IMR-90 (cell line): ENCODE data around the gene LIN9. TPM values are rescaled to one million over a fixed set of nuclear protein-coding genes. Genes with fewer than 3 reads are reported as not detected.

Experiments used
- ATAC-seq: fragments of 200-7000 bp; cut with Tn5 transposase; 2 replicates; pipeline ENCODE4 v1.9.1; 2020; ENCODE audit warnings: low read depth, mild to moderate bottlenecking, moderate library complexity
- BruUV-seq: library from RNA; stranded (reverse); fragments of 400-500 nt; replicated peaks from 2 replicates; lab custom pipeline; 2021; lab: Mats Ljungman, UMichigan
- CTCF ChIA-PET: fragments of 300-600 bp; formaldehyde crosslinking; extraction: SDS; loops from one replicate; lab custom pipeline; 2021; ENCODE audit warnings: antibody characterized with exemption; lab: Yijun Ruan, JAX
- POLR2A ChIA-PET: fragments of 300-600 bp; sonication (Branson Sonifier 250); formaldehyde crosslinking; loops from one replicate; lab custom pipeline; 2022; ENCODE audit warnings: antibody characterized with exemption; ENCODE audit not compliant: unreplicated experiment; lab: Charles Lee
- DNase-seq: peaks from one replicate; pipeline ENCODE4 v3.0.0; 2013
- H2AFZ ChIP-seq: replicated peaks from 2 replicates; pipeline ENCODE3; 2013; ENCODE audit warnings: low read length, mild to moderate bottlenecking; ENCODE audit not compliant: poor library complexity
- H2AK5ac ChIP-seq: 2 replicates; pipeline ENCODE4 v1.6.1; 2013; ENCODE audit warnings: low read depth, low read length, inconsistent platforms
- H2AK9ac ChIP-seq: replicated peaks from 2 replicates; pipeline ENCODE3; 2013; ENCODE audit warnings: mild to moderate bottlenecking, low read depth, low read length, moderate library complexity; ENCODE audit not compliant: poor library complexity
- H2BK120ac ChIP-seq: 2 replicates; pipeline ENCODE4 v1.6.1; 2013; ENCODE audit warnings: low read depth, low read length, inconsistent platforms
- H2BK15ac ChIP-seq: 3 replicates; pipeline ENCODE4 v1.6.1; 2013; ENCODE audit warnings: low read depth, low read length, inconsistent platforms
- H2BK20ac ChIP-seq: 2 replicates; pipeline ENCODE4 v1.6.1; 2013; ENCODE audit warnings: low read depth, mild to moderate bottlenecking, inconsistent platforms, low read length, moderate library complexity
- H2BK5ac ChIP-seq: 2 replicates; pipeline ENCODE4 v1.6.1; 2013; ENCODE audit warnings: mild to moderate bottlenecking, low read depth, low read length, inconsistent platforms; ENCODE audit not compliant: poor library complexity, severe bottlenecking
- H3K14ac ChIP-seq: replicated peaks from 2 replicates; pipeline ENCODE4 v1.6.1; 2013; ENCODE audit warnings: low read depth, low read length, inconsistent platforms
- H3K18ac ChIP-seq: 2 replicates; pipeline ENCODE4 v1.6.1; 2013; ENCODE audit warnings: low read depth, low read length, control low read depth
- H3K23ac ChIP-seq: 2 replicates; pipeline ENCODE4 v1.6.1; 2013; ENCODE audit warnings: low read depth, low read length, inconsistent platforms
- H3K27ac ChIP-seq: 2 replicates; pipeline ENCODE4 v1.5.1; 2013; ENCODE audit warnings: mild to moderate bottlenecking, control low read depth, low read length; ENCODE audit not compliant: insufficient read depth
- H3K27me3 ChIP-seq: 2 replicates; pipeline ENCODE4 v1.6.1; 2013; ENCODE audit warnings: low read length; ENCODE audit not compliant: control insufficient read depth, insufficient read depth
- H3K36me3 ChIP-seq: 2 replicates; pipeline ENCODE4 v1.6.1; 2013; ENCODE audit warnings: low read length, mixed read lengths; ENCODE audit not compliant: control insufficient read depth, insufficient read depth
- H3K4ac ChIP-seq: 2 replicates; pipeline ENCODE4 v1.6.1; 2013; ENCODE audit warnings: low read depth, low read length, inconsistent platforms
- H3K4me1 ChIP-seq: 2 replicates; pipeline ENCODE4 v1.6.1; 2013; ENCODE audit warnings: low read length, mixed read lengths; ENCODE audit not compliant: control insufficient read depth, insufficient read depth
- H3K4me2 ChIP-seq: 2 replicates; pipeline ENCODE4 v1.6.1; 2013; ENCODE audit warnings: low read depth, mild to moderate bottlenecking, control low read depth, low read length, moderate library complexity
- H3K4me3 ChIP-seq: 2 replicates; pipeline ENCODE4 v1.5.1; 2013; ENCODE audit warnings: low read depth, mild to moderate bottlenecking, control low read depth, low read length, moderate library complexity; ENCODE audit not compliant: insufficient read depth
- H3K56ac ChIP-seq: 2 replicates; pipeline ENCODE4 v1.6.1; 2013; ENCODE audit warnings: low read length, inconsistent platforms; ENCODE audit not compliant: insufficient read depth; ENCODE audit errors: extremely low read depth
- H3K79me1 ChIP-seq, 2 experiments: 2 replicates each; pipeline ENCODE4 v1.6.1; 2013; ENCODE audit warnings: low read length in 2 of 2, inconsistent platforms in 1 of 2, low read depth in 1 of 2
- H3K9ac ChIP-seq: 2 replicates; pipeline ENCODE4 v1.6.1; 2013; ENCODE audit warnings: low read depth, low read length, control low read depth
- H3K9me1 ChIP-seq: 2 replicates; pipeline ENCODE4 v1.6.1; 2013; ENCODE audit warnings: low read length, inconsistent platforms; ENCODE audit not compliant: insufficient read depth
- H3K9me3 ChIP-seq: 2 replicates; pipeline ENCODE4 v1.6.1; 2013; ENCODE audit warnings: low read length; ENCODE audit not compliant: control insufficient read depth, insufficient read depth
- H4K20me1 ChIP-seq: 2 replicates; pipeline ENCODE4 v1.6.1; 2013; ENCODE audit warnings: low read length, inconsistent platforms; ENCODE audit not compliant: insufficient read depth
- H4K5ac ChIP-seq: 2 replicates; pipeline ENCODE4 v1.6.1; 2013; ENCODE audit warnings: mild to moderate bottlenecking, low read depth, low read length, control low read depth
- H4K8ac ChIP-seq, 2 experiments: 2 replicates each; pipeline ENCODE4 v1.6.1; 2013; ENCODE audit warnings: low read depth in 2 of 2, low read length in 2 of 2, control low read depth in 1 of 2, inconsistent platforms in 1 of 2
- H4K91ac ChIP-seq: 2 replicates; pipeline ENCODE4 v1.6.1; 2013; ENCODE audit warnings: low read depth, low read length, inconsistent platforms; ENCODE audit not compliant: insufficient read depth
- MXI1 ChIP-seq: IDR thresholded peaks from 2 replicates; pipeline ENCODE4 v1.6.1; 2012; ENCODE audit warnings: low read depth, mild to moderate bottlenecking, low read length, moderate library complexity, borderline replicate concordance
- SMC3 ChIP-seq: fragments of 150-350 bp; IDR thresholded peaks from 2 replicates; pipeline ENCODE4 v1.6.1; 2016; ENCODE audit warnings: low read depth, mild to moderate bottlenecking, antibody characterized with exemption, low read length, moderate library complexity
- WGBS, 2 experiments: methylation state at CpG; one replicate each; pipeline versions ENCODE4 v1.1.5 to v1.1.7; 2013; ENCODE audit warnings: missing lambda C conversion rate in 2 of 2; ENCODE audit not compliant: insufficient read length in 1 of 2; ENCODE audit errors: extremely low coverage in 2 of 2; 5-methylcytosine and 5-hydroxymethylcytosine counted together
- dilution Hi-C: fragments of 300-500 bp; cut with HindIII; formaldehyde crosslinking; loops from one replicate; pipeline ENCODE4 v1.14.3; 2018; ENCODE audit warnings: low sequenced_read_pairs; ENCODE audit not compliant: unreplicated experiment
- in situ Hi-C: fragments of 300-500 bp; cut with MboI; formaldehyde crosslinking; loops from 3 replicates; pipeline ENCODE4 v1.14.3; 2019; ENCODE audit warnings: low sequenced_read_pairs, inconsistent platforms, mixed read lengths
- intact Hi-C: fragments of 100-400 bp; cut with micrococcal nuclease; formaldehyde crosslinking; loops from 2 replicates; pipeline ENCODE4 v1.10.0; 2022
- polyA plus RNA-seq, 3 experiments: library from polyadenylated mRNA; depleted of rRNA; stranded (reverse); fragments of >200 nt; gene quantifications; 2 replicates each; pipeline ENCODE4 v1.2.3, GENCODE V29; 2012; ENCODE audit warnings: low replicate concordance in 1 of 3
- total RNA-seq: library from RNA; depleted of rRNA; stranded (reverse); fragments of >200 nt; gene quantifications from 2 replicates; pipeline ENCODE4 v1.2.3, GENCODE V29; 2012

Gene LIN9
- total and polyA plus RNA-seq, 2 of the 4 experiments (the other 2 are of a cell fraction) = 2.3 to 3.9 TPM

GRCh38 chr1:226209307-226210059 lies 99.5 kb downstream of the LIN9 start (continued):
- no peak for TF ChIP-seq SMC3

- Histone ChIP-seq H3K14ac (no peak overlapping the region), H3K27me3 (peaks cover 27% of the 10 kb centered on the region), H3K56ac (no peak overlapping the region), H3K9me3 (no peaks in the 10 kb centered on the region), H3K4me1 (no peaks in the 10 kb centered on the region), H2BK15ac (no peak overlapping the region), H3K79me1 (no peaks in the 10 kb centered on the region), H3K36me3 (no peaks in the 10 kb centered on the region), H3K4ac (no peak overlapping the region), H3K9ac (no peak overlapping the region), H2BK120ac (no peak overlapping the region), H3K18ac (no peak overlapping the region), H3K4me3 (no peak overlapping the region), H2BK5ac (no peak overlapping the region), H4K91ac (no peak overlapping the region), H4K5ac (no peak overlapping the region), H2AK5ac (no peak overlapping the region), H4K8ac (no peak overlapping the region), H4K20me1 (no peaks in the 10 kb centered on the region), H2AK9ac (no peak overlapping the region), H3K9me1 (no peaks in the 10 kb centered on the region), H3K4me2 (no peak overlapping the region), H3K27ac (no peak overlapping the region), H2BK20ac (no peak overlapping the region), H2AFZ (no peak overlapping the region), H3K23ac (no peak overlapping the region)
- TF ChIP-seq MXI1 = no peak
- DNase-seq = no peak
- ChIA-PET CTCF (no interaction called here), POLR2A (no interaction called here)
- intact Hi-C loops = loop anchor here (10.0 kb wide), 1 partner anchor 128 kb away; no protein-coding TSS in a partner anchor
- dilution Hi-C loops = no loop called here
- ATAC-seq = no peak
- in situ Hi-C loops = no loop called here
- BruUV-seq = no TSS peak
- no CpG with 5 or more reads among the region's 5 CpGs for WGBS, 2 experiments
Observed at GRCh38 chr1:226207048-226207447, 101.9 kb downstream of the LIN9 start.
